Chondrocyte (in vitro differentiated cells): Measurements from ENCODE around the gene EXOC5. TPM values are rescaled to one million over a fixed set of nuclear protein-coding genes. Genes with fewer than 3 reads are reported as not detected.

Source experiments
- DNase-seq: peaks from one replicate; pipeline ENCODE4 v3.0.0; 2021; ENCODE audit warnings: mixed read lengths, low spot score
- H3K27ac Mint-ChIP-seq: one replicate; pipeline ENCODE4 v1.8.0; 2021; ENCODE audit warnings: mild to moderate bottlenecking, moderate library complexity, mixed read lengths; ENCODE audit not compliant: unreplicated experiment
- H3K27me3 Mint-ChIP-seq: 2 replicates; pipeline ENCODE4 v1.8.0; 2021; ENCODE audit warnings: low read depth, mixed read lengths
- H3K36me3 Mint-ChIP-seq: 2 replicates; pipeline ENCODE4 v1.8.0; 2021; ENCODE audit warnings: low read depth, mixed read lengths
- H3K4me1 Mint-ChIP-seq: 2 replicates; pipeline ENCODE4 v1.8.0; 2021; ENCODE audit warnings: low read depth, mild to moderate bottlenecking, mixed read lengths
- H3K4me3 Mint-ChIP-seq: one replicate; pipeline ENCODE4 v1.8.0; 2021; ENCODE audit warnings: mild to moderate bottlenecking, moderate library complexity, mixed read lengths; ENCODE audit not compliant: unreplicated experiment
- H3K9me3 Mint-ChIP-seq: 2 replicates; pipeline ENCODE4 v1.8.0; 2021; ENCODE audit warnings: low read depth, mixed read lengths
- total RNA-seq: library from RNA; stranded (reverse); gene quantifications from 3 replicates; pipeline ENCODE4 v1.2.1, GENCODE V29; 2021
- TF ChIP-seq, protein P1 (sequence below): fragments of 200-600 bp; sonication (generic); IDR thresholded peaks from 2 replicates; pipeline ENCODE4 v1.5.0; 2021; ENCODE audit warnings: antibody characterized with exemption, mild to moderate bottlenecking, moderate library complexity

EXOC5 gene
- total RNA-seq, 1 donor from 2014 or later: 86.6 TPM

DNA sequence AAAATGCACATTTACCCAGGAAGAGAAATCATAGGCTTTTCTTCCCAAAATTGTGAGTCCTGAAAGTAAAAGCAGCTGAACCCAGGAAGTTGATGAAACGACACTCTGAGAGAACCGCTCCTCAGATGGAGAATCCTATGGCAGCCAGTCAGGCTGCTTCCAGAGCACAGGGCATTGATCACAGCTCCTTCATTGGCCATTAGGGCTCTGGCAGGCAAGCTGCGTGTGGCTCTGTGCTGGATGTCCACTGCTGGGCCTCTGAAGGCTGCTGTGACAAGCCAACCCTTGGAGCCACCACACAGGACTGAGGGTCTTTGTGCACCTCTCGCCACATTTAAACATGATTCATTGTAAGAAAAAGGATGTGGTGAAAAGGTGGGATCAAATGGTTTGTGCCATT lies 89.4 kb downstream of the EXOC5 start:
- Mint-ChIP-seq H3K4me1 (no peaks in the 10 kb centered on the region), H3K4me3 (no peak overlapping the region), H3K9me3 (no peaks in the 10 kb centered on the region), H3K36me3 (no peaks in the 10 kb centered on the region), H3K27me3 (peaks cover 39% of the 10 kb centered on the region), H3K27ac (no peak overlapping the region)
- no peak for DNase-seq
- TF ChIP-seq, protein P1, sequence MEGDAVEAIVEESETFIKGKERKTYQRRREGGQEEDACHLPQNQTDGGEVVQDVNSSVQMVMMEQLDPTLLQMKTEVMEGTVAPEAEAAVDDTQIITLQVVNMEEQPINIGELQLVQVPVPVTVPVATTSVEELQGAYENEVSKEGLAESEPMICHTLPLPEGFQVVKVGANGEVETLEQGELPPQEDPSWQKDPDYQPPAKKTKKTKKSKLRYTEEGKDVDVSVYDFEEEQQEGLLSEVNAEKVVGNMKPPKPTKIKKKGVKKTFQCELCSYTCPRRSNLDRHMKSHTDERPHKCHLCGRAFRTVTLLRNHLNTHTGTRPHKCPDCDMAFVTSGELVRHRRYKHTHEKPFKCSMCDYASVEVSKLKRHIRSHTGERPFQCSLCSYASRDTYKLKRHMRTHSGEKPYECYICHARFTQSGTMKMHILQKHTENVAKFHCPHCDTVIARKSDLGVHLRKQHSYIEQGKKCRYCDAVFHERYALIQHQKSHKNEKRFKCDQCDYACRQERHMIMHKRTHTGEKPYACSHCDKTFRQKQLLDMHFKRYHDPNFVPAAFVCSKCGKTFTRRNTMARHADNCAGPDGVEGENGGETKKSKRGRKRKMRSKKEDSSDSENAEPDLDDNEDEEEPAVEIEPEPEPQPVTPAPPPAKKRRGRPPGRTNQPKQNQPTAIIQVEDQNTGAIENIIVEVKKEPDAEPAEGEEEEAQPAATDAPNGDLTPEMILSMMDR: no peak

DNA sequence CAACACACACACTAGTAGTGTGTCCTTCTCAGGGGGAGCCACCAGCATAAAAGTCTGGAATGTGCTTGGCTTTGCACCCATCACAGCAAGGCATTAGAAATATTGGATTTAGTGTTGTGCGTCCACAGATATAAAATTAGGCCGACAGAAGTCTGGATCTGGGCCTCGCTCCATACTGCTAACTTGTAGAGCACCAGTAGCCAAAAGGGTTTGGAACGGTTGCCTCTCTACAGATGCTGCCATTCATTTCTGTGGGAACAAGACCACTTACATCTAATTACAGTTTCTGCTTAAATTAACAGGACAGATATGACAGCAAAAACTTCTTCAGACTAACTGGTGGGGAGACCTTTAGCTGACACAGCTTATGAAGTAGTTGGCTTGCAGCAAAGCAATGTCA lies 94.2 kb downstream of the EXOC5 start:
- Mint-ChIP-seq H3K36me3 (no peaks in the 10 kb centered on the region), H3K9me3 (no peaks in the 10 kb centered on the region), H3K27ac (no peak overlapping the region), H3K4me3 (no peak overlapping the region), H3K4me1 (no peaks in the 10 kb centered on the region), H3K27me3 (peaks cover 21% of the 10 kb centered on the region)
- TF ChIP-seq, protein P1: no peak
- DNase-seq: no peak

DNA sequence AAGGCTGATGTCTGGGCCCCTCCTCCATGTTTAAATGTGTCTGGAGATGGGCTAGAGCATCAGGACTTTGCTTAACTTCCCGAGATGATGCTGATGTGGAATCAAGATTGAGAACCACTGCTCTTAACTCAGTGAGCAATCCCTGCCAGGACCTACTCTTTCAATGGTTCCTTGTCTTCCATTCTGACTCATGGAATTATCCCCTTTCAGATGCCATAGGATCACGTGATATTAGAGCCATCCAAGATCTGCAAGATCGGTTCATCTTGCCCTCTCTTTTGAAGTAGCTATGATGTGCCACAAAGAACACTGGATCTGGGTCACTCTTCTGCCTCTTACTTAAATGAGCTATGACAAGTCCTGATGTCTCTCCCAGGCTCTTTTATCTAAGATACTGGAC lies 96.8 kb downstream of the EXOC5 start:
- Mint-ChIP-seq H3K27ac (no peak overlapping the region), H3K9me3 (no peaks in the 10 kb centered on the region), H3K27me3 (peaks cover 12% of the 10 kb centered on the region), H3K36me3 (no peaks in the 10 kb centered on the region), H3K4me3 (no peak overlapping the region), H3K4me1 (no peaks in the 10 kb centered on the region)
- TF ChIP-seq, protein P1: no peak
- no peak for DNase-seq

DNA sequence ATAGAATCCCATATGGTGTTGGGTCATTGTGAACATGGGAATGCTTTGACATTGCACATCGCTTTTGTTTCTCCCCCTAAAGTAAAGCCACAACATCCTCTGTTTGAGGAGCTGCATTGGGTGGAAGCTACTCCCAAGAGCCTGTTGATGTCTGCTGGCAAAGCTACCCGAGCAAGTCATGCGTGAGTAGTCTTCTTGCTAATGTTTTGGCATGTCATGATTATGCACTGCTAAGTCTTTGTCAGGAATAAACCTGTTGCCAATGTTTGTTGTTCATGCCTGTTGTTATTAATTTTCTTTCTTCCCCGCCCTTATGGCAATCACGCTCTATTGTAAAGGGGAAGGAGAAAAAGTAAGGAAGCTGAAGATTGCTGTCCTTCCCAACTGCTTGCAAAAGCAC lies 97.3 kb downstream of the EXOC5 start:
- Mint-ChIP-seq H3K9me3 (no peaks in the 10 kb centered on the region), H3K4me3 (no peak overlapping the region), H3K4me1 (no peaks in the 10 kb centered on the region), H3K27me3 (peaks cover 12% of the 10 kb centered on the region), H3K36me3 (no peaks in the 10 kb centered on the region), H3K27ac (no peak overlapping the region)
- no peak for DNase-seq
- TF ChIP-seq, protein P1: no peak

DNA sequence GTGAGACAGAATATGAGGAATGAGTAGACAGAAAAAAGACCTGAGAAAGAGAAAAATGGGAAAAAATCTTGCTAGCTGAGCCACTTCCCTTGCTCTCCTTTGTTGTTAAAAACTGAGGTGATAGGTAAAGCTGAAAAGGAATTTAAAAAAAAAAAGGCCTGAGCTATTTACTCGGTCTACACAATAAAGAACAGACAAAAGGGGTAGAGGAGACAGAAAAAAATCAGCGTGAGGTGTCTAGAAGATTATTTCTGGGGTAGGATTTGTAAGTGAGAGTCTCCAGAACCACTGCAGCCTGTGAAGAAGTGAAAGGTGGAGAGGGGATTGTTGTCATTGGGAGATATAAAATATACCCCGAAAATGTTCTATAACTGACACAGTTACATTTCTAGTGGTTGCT lies 98.8 kb downstream of the EXOC5 start:
- H3K9me3 Mint-ChIP-seq: no peaks in the 10 kb centered on the region
- no peaks in the 10 kb centered on the region for H3K4me1 Mint-ChIP-seq
- H3K4me3 Mint-ChIP-seq: no peak overlapping the region
- no peak overlapping the region for H3K27ac Mint-ChIP-seq
- no peak for DNase-seq
- TF ChIP-seq, protein P1: no peak
- no peaks in the 10 kb centered on the region for H3K36me3 Mint-ChIP-seq
- peaks cover 9% of the 10 kb centered on the region for H3K27me3 Mint-ChIP-seq
